Astrocyte (in vitro differentiated cells and primary cell): Measurements from ENCODE around the gene NRIP2. TPM values are rescaled to one million over a fixed set of nuclear protein-coding genes. Genes with fewer than 3 reads are reported as not detected.

Source experiments
- DNase-seq: peaks from one replicate; pipeline ENCODE4 v3.0.0-alpha.2; 2010; ENCODE audit warnings: low read depth
- FAIRE-seq: peaks from 2 replicates; lab custom pipeline; 2011; peaks lifted over from hg19 to GRCh38; lab: Jason Lieb, UNC
- H2AFZ ChIP-seq: 2 replicates; pipeline ENCODE4 v1.6.0; 2012; ENCODE audit warnings: low read depth, low read length, inconsistent platforms
- H3K27ac ChIP-seq: 2 replicates; pipeline ENCODE4 v1.5.1; 2011; ENCODE audit warnings: low read depth, low read length, inconsistent platforms
- H3K27me3 ChIP-seq: 2 replicates; pipeline ENCODE4 v1.6.0; 2011; ENCODE audit warnings: low read length, inconsistent platforms; ENCODE audit not compliant: insufficient read depth
- H3K36me3 ChIP-seq: 2 replicates; pipeline ENCODE4 v1.5.1; 2011; ENCODE audit warnings: low read length, inconsistent platforms; ENCODE audit not compliant: insufficient read depth
- H3K4me1 ChIP-seq: 2 replicates; pipeline ENCODE4 v1.5.1; 2011; ENCODE audit warnings: low read length, inconsistent platforms; ENCODE audit not compliant: insufficient read depth
- H3K4me2 ChIP-seq: 2 replicates; pipeline ENCODE4 v1.6.0; 2012; ENCODE audit warnings: low read length, inconsistent platforms
- H3K4me3 ChIP-seq: 2 replicates; pipeline ENCODE4 v1.5.1; 2011; ENCODE audit warnings: low read depth, mild to moderate bottlenecking, low read length, inconsistent platforms; ENCODE audit not compliant: insufficient read depth
- H3K79me2 ChIP-seq: 2 replicates; pipeline ENCODE4 v1.6.0; 2012; ENCODE audit warnings: mild to moderate bottlenecking, low read length, inconsistent platforms; ENCODE audit not compliant: insufficient read depth
- H3K9ac ChIP-seq: 2 replicates; pipeline ENCODE4 v1.6.0; 2012; ENCODE audit warnings: mild to moderate bottlenecking, low read length, inconsistent platforms
- H3K9me3 ChIP-seq: 2 replicates; pipeline ENCODE4 v1.5.1; 2012; ENCODE audit warnings: low read depth, mild to moderate bottlenecking, low read length, inconsistent platforms; ENCODE audit not compliant: insufficient read depth
- H4K20me1 ChIP-seq: 2 replicates; pipeline ENCODE4 v1.6.0; 2012; ENCODE audit warnings: low read length, inconsistent platforms; ENCODE audit not compliant: insufficient read depth
- H3K27ac Mint-ChIP-seq: one replicate; pipeline ENCODE4 v1.8.0; 2021; ENCODE audit warnings: mild to moderate bottlenecking, mixed read lengths; ENCODE audit not compliant: unreplicated experiment
- H3K27me3 Mint-ChIP-seq: one replicate; pipeline ENCODE4 v1.8.0; 2021; ENCODE audit warnings: low read depth, mixed read lengths; ENCODE audit not compliant: unreplicated experiment
- H3K36me3 Mint-ChIP-seq: one replicate; pipeline ENCODE4 v1.8.0; 2021; ENCODE audit warnings: low read depth, mixed read lengths; ENCODE audit not compliant: unreplicated experiment
- H3K4me1 Mint-ChIP-seq: one replicate; pipeline ENCODE4 v1.8.0; 2021; ENCODE audit warnings: low read depth, mixed read lengths; ENCODE audit not compliant: unreplicated experiment
- H3K4me3 Mint-ChIP-seq: one replicate; pipeline ENCODE4 v1.8.0; 2021; ENCODE audit warnings: mild to moderate bottlenecking, moderate library complexity, mixed read lengths; ENCODE audit not compliant: unreplicated experiment
- H3K9me3 Mint-ChIP-seq: one replicate; pipeline ENCODE4 v1.8.0; 2021; ENCODE audit warnings: mild to moderate bottlenecking, mixed read lengths; ENCODE audit not compliant: unreplicated experiment
- EZH2 ChIP-seq: IDR thresholded peaks from 2 replicates; pipeline ENCODE4 v1.6.1; 2012; ENCODE audit warnings: mild to moderate bottlenecking, low read length, inconsistent platforms; ENCODE audit not compliant: insufficient read depth
- total RNA-seq: library from RNA; stranded (reverse); gene quantifications from 2 replicates; pipeline ENCODE4 v1.2.1, GENCODE V29; 2021
- TF ChIP-seq, protein P1 (sequence below): IDR thresholded peaks from 2 replicates; pipeline ENCODE4 v1.5.1; 2011; ENCODE audit warnings: low read depth, mild to moderate bottlenecking, inconsistent platforms, low read length, moderate library complexity; ENCODE audit not compliant: insufficient read depth

NRIP2 gene
- total RNA-seq, 1 donor from 2014 or later: not detected

DNA sequence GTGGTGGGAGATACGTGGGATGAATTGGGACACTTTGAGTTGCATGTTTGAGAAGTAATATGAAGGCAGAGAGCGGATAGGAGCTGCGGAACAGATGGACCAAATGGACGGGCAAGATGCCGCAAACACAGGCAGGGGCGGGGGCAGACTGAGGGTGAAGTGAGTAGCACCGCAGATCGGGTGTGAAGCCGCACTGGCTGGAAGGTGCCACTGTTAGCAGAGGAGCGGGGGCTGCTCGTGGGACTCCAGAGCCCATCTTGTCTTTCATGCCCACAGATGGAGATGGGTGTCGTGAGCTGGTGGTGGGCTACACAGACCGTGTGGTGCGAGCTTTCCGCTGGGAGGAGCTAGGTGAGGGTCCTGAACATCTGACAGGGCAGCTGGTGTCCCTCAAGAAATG is 15.0 kb downstream of the NRIP2 start:
- H3K4me1 Mint-ChIP-seq: no peaks in the 10 kb centered on the region
- FAIRE-seq (no peak), DNase-seq (no peak)
- no peak overlapping the region for H3K27ac Mint-ChIP-seq
- peaks cover 22% of the 10 kb centered on the region for H3K36me3 Mint-ChIP-seq
- TF ChIP-seq, protein P1, sequence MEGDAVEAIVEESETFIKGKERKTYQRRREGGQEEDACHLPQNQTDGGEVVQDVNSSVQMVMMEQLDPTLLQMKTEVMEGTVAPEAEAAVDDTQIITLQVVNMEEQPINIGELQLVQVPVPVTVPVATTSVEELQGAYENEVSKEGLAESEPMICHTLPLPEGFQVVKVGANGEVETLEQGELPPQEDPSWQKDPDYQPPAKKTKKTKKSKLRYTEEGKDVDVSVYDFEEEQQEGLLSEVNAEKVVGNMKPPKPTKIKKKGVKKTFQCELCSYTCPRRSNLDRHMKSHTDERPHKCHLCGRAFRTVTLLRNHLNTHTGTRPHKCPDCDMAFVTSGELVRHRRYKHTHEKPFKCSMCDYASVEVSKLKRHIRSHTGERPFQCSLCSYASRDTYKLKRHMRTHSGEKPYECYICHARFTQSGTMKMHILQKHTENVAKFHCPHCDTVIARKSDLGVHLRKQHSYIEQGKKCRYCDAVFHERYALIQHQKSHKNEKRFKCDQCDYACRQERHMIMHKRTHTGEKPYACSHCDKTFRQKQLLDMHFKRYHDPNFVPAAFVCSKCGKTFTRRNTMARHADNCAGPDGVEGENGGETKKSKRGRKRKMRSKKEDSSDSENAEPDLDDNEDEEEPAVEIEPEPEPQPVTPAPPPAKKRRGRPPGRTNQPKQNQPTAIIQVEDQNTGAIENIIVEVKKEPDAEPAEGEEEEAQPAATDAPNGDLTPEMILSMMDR: no peak
- no peak for TF ChIP-seq EZH2
- no peak overlapping the region for H3K9ac ChIP-seq
- no peaks in the 10 kb centered on the region for H3K9me3 Mint-ChIP-seq
- H3K4me2 ChIP-seq: no peak overlapping the region
- peaks cover 24% of the 10 kb centered on the region for H3K36me3 ChIP-seq
- no peaks in the 10 kb centered on the region for H3K27me3 Mint-ChIP-seq
- no peak overlapping the region for H3K27ac ChIP-seq
- H3K4me1 ChIP-seq: no peaks in the 10 kb centered on the region
- no peak overlapping the region for H2AFZ ChIP-seq
- peaks cover 10% of the 10 kb centered on the region for H3K79me2 ChIP-seq
- no peaks in the 10 kb centered on the region for H3K9me3 ChIP-seq
- H3K4me3 ChIP-seq: no peak overlapping the region
- H3K4me3 Mint-ChIP-seq: peak overlapping the region; percentile 6
- H3K27me3 ChIP-seq: no peaks in the 10 kb centered on the region
- peaks cover 3% of the 10 kb centered on the region for H4K20me1 ChIP-seq

DNA sequence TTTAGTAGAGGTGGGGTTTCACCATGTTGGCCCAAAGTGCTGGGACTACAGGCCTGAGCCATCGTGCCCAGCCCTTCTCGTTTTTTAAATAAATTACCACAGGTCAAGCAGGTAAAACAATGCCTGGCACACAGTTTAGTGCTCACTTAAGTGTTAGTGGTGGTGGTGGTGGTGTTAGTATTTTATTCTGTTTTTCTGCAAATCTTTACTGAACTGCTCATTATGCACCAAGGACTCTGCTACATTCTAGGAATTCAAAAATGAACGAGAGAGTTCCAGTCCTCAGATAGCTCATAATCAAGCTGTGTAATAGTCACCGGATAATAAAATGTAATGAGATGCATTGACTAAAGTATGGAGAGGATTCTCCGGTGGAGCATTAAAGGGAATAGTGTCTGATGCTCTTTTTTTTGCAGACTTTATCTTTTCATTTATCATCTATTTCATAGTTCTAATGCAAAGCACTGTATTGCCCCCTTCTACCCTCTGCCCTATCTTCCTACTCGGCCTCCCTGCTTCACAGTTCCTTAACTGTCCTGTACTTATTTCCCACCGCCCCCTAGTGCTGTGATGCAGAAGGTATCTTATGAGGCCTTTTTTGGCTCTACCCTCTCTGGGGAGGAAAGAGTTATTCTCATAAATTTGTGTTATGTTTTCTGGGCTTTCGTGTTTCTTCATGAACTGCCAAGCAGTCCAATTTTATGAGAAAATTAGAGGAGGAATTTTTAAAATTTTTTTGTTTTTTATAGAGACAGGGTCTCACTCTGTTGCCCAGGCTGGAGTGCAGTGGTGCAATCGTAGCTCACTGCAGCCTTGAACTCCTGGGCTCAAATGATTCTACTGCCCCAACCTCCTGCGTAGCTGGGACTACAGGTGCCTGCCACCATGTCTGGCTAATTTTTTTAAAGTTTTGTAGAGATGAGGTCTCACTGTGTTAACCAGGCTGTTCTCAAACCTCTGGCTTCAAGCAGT is 21.3 kb downstream of the NRIP2 start:
- Mint-ChIP-seq H3K4me1 (peaks cover 4% of the 10 kb centered on the region), H3K4me3 (peak overlapping the region; percentile 98), H3K27ac (peak overlapping the region; percentile 99), H3K36me3 (peaks cover 7% of the 10 kb centered on the region), H3K9me3 (no peaks in the 10 kb centered on the region), H3K27me3 (no peaks in the 10 kb centered on the region)
- Histone ChIP-seq H3K4me1 (peaks cover 6% of the 10 kb centered on the region), H3K9ac (peak overlapping the region; percentile 91), H3K36me3 (peaks cover 7% of the 10 kb centered on the region), H3K4me3 (peak overlapping the region; percentile 97), H3K27me3 (no peaks in the 10 kb centered on the region), H4K20me1 (peaks cover 3% of the 10 kb centered on the region), H3K27ac (peak overlapping the region; percentile 92), H3K79me2 (peaks cover 30% of the 10 kb centered on the region), H2AFZ (peak overlapping the region; percentile 98), H3K9me3 (no peaks in the 10 kb centered on the region), H3K4me2 (peak overlapping the region; percentile 93)
- FAIRE-seq: no peak
- peak; percentile 46 for DNase-seq
- TF ChIP-seq, protein P1: peak; percentile 63
- TF ChIP-seq EZH2: no peak
